A673 (cell line): ENCODE data around the gene PIPOX.

Source experiments
- CTCF ChIP-seq: fragments of 300-800, 200-600 bp; sonication (generic); conservative IDR thresholded peaks from 2 replicates; pipeline ENCODE4 v1.5.1; 2017; ENCODE audit warnings: low read depth, mild to moderate bottlenecking, antibody characterized with exemption, low read length, moderate library complexity, mixed read lengths
- EZH2 ChIP-seq: fragments of 200-600 bp; sonication (generic); IDR thresholded peaks from 2 replicates; pipeline ENCODE4 v1.6.1; 2017; ENCODE audit warnings: borderline replicate concordance, low read depth, mild to moderate bottlenecking, mixed read lengths, antibody characterized with exemption, low read length; ENCODE audit not compliant: poor library complexity, severe bottlenecking

- TF ChIP-seq CTCF (no peak), EZH2 (no peak)
Observed at GRCh38 chr17:29084541-29085146, 41.7 kb downstream of the PIPOX start.
